UCSD-AML1 (cell line): Measurements from ENCODE around the gene ANKMY2.
"Not testable (repeated sequence)": the region's sequence is repeated elsewhere in the genome, so short reads cannot be mapped to it uniquely, and the experiment has no call there.

Experiments used
- DNase-seq: peaks from one replicate; lab custom pipeline; 2025; ENCODE audit not compliant: unreplicated experiment; lab: John Stamatoyannopoulos, UW

ANKMY2 gene

DNA sequence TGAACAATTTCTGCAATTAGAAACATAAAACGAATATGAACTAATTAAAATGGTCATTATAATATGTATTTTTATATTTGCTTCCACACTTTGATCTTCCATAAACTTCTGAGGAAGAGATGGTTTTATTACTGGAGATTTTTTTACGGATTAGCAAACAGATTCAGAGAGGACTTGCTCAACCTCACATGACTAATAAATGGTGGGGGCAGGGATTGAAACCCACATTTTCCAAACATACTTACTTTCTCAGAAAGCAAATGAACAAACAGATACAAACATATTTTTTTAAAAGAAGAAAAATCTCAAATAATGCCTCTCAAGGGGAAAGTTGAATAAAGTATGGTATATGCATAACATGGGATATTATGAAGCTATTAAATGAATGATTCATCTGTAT lies 18.3 kb downstream of the ANKMY2 start:
- no peak for DNase-seq

DNA sequence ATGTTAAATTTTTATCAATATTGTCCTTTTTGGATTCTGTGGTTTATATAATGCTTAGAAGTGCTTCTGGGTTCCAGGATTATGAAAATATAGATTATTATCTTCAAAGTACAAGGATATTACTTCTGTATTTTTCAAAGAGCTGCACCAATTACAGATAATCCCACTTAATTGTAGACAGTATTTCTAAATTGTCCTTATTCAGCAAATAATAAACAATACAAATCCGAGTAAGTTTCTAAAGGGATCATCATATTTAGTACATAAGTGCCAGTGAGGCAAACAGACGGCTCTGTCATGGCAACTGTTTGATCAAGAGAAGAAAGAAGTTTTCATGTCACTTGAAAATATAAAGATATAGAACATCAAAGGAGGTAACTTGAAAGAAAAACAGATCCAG lies 19.2 kb downstream of the ANKMY2 start:
- DNase-seq, result no peak

DNA sequence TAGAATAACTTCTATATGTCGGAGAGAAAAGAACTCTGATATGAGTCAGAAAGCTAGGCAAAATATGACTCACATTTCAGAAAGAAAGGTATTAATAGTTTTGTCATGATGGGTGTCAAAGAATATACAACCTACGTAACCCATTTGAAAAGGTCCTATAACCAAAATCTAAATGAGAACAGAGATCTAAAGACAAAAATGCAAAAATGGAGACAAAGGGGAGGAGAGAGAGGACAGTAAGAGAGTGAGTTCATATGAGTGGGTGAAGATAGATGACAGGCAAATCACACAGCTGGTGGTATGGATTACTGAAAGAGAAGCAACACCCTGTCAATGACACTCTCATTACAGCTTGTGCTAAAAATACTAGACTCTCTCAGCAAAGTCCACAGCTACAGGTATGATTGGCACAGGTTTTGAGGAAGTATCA lies 25.6 kb downstream of the ANKMY2 start:
- DNase-seq, result no peak

DNA sequence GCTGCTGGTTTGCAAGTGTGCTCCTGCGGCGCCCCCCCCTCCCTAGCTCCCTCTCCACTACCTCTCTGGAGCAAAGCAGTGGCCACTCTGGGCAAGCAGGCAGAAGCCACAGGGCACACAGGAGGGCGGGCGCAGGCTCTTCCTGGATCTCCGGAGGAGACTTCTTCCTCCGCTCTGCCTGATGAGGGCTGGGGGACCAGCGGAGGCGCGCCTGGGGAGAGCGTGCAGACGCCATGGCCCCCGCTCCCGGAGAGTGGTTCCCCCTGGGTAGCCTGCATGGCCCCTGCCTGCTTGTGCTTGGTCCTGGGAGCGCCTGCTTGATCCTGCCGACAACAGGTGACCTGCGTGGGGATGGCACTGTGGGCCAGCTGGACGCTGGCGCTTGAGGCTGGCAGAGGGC lies 29.0 kb downstream of the ANKMY2 start:
- DNase-seq, result no peak

DNA sequence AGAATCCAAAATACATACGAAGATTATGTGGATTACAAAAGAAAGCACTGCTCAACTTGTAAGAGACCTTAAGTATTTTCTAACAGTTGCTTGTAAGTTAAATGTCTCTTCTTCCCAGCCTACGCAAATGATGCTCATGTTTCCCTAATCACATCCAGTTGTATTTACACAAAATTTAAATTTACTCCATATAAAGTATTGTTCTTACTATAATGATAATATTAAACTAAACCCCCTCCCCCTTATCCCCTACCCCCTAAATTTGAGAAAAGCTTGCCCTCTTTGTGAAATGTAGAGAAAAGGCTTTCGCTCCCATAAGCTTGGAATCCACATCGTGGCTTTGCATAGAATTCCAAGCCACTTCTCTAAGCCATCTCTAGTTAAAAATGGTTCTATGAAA lies 29.4 kb downstream of the ANKMY2 start:
- no peak for DNase-seq

DNA sequence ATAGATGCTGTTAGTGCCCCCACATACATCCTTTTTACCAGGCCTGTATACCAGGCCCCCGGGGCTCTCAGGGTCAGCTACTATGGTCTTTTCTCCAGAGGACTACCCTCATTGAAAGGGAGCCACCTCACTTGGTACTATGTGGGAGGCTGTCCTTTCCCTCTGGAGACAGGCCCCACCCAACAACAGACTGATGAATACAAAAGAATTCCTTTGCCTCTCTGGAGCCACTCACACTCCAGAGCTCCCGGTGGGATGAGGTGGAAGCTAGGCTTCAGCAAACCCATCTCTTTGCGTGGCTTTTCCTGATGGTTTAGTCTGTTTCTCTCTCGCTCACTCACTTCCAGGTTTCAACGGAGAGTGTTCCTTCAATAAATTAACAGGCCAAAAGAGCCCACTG lies 30.3 kb downstream of the ANKMY2 start:
- DNase-seq, result no peak

DNA sequence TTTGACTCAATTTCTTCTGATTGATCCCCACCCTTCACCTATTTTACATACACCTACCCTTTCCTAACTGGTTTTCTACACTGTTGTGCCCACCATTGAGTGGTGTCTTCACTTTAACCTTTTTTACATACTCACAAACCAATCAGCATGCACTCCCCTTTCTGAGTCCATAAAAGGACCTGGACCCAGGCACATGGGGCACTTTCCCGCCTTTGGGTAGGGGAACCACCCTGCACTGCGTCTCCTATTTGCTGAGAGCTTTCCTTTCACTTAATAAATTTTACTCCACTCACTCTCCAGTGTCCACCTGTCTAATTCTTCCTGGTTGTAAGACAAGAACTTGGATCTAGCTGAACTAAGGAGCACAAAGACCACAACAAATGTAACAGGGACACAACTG lies 33.8 kb downstream of the ANKMY2 start:
- no peak for DNase-seq

DNA sequence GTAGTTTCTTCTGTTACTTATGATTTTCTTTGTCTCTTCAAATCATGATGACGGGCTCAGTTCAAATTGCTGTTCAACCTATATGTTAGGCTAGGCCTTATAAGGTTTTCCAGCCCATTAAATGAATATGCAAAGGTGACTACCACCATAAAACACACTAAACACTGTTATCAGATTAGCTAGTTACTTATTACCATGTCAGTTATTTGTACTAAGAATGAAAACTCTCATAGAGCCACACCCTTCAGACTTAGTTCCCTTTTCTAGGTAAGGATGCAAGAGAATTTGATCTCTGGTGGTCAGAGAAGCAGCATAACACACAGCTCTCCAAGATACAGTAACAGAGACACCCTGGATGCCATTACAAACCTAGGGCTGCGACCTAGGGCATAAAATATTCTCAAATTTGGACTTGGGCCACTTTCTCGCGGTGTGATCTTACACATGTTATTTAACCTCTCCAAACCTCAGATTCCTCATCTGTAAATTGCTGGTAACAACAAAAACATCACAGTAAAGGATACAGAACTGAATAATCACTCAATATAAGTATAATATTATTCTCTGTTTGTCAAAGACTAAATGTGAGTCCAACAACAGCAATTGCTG lies 35.6 kb downstream of the ANKMY2 start:
- no peak for DNase-seq

DNA sequence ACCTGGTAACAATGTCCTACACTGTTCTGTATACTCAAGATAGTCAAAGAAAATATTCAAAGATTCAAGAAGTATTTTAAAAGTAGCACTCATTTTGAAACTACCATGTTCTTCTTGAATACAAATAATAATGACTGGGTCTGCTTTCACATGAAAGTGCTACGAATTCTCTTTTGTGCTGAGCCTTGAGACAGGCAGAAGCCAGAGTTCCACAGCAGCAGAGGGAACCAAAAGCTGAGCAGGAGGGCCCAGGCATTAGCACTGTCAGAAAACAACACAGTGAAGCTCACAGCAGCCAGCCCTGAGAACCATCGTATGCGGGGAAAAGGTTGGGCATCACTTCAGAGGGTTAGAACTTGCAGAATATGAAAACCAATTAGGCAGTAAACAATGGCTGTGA lies 38.9 kb downstream of the ANKMY2 start:
- no peak for DNase-seq

DNA sequence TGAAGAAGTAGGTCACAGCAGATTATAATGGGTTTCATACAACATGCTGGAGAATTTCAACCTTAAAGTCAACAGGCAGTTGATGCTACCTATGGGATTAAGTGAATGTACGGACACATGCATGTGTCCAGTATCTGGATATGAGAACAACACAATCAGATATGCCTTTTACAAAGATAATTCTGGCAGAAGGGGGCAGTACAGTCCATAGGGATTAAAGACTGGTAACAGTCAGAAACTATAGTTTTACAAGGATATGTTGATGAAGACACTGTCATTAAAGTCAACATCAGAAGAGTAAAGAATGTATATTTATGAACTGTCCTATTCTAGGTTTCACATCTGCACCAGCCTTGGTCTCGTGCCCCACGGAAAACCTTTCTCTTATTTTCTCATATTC lies 41.5 kb downstream of the ANKMY2 start:
- DNase-seq, result no peak

DNA sequence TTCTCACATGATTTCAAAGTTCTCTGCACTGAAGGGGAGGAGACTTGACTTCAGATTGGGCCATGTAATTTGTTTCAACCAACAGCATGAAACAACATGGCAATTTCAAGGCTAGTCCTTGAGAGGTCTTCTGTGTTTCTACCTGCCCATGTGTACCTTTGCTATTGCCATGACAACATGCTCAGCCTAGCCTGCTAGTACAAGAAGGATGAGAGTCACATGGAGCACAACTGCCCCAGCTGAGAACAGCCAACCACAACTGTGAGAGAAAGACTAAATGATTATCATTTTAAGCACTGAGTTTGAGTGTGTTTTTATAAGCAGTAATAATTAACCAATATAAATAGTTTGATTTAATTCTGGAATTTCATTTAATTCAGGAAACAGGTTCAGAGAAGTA lies 41.9 kb downstream of the ANKMY2 start:
- DNase-seq, result no peak

DNA sequence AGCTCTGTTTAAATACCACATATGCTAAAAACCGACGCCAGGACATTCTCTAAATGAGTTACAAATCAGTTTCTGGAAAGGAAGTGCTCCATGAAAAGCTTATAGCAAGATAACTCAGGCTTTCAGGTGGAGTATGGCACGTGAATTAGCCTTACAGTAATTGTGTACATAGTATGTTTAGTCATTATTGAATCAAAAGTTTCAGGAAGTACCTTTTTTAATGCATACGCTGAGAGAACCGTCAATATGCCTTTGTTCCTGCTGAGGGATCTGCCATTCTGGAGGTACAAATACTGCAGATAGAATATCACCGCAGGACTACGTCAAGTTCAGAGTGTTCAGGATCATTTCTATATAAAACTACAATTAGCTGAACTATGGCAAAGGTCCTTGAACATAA lies 45.7 kb downstream of the ANKMY2 start:
- DNase-seq, result no peak

DNA sequence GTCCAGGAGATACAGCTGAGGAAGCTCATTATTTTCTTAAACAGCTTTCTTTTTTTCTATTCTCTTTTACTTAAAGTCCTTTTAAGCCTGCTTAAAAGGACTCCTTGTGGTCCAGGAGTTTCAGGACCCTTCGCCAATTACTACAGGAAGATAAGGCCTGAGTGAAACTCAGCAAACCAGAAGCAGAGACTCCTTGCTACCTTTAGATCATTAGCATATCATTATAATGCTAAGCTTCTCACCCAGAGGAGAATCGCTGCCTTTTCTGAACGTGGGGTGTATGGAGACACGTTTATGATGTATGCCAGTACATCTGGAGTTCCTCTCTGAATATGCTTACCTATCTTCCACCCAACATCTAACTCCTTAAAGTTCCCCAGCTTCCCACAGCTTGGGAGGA lies 47.5 kb downstream of the ANKMY2 start:
- DNase-seq, result no peak

DNA sequence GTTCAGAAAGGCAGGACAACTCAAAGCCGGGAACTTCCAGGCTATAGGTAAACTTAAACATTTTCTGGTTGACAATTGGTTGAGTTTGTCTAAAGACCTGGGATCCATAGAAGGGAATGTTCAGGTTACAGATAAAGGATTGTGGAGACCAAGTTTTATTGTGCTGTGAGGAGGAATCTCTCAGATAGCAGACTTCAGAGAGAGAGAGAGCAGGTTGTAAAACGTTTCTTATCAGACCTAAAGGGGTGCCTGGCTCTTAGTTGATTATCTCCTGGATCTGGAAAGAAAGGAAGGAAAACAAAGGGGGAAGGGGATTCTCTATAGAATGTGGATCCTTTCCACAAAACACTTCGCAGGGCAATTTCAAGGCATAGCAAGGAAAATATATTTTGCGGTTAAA lies 50.0 kb downstream of the ANKMY2 start:
- DNase-seq, result not testable (repeated sequence)

DNA sequence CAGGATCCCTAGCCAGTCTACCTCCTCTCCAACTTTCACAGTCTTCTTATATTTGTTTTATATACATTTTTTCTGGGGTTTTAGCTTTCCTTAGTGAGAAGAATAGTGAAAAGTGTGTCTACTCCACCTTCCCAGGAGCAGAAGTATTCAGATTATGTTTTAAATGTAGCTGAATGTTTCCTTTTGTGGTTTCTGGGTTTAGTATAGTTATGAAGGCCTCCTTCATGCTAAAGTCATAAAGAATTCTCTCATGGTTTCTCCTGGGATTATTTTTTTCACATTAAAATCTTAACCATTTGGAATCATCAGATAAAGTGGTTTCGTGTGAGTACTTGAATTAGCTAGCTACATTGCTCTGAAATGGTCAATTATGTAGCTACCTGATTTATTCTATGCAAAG lies 50.9 kb downstream of the ANKMY2 start:
- DNase-seq, result no peak

DNA sequence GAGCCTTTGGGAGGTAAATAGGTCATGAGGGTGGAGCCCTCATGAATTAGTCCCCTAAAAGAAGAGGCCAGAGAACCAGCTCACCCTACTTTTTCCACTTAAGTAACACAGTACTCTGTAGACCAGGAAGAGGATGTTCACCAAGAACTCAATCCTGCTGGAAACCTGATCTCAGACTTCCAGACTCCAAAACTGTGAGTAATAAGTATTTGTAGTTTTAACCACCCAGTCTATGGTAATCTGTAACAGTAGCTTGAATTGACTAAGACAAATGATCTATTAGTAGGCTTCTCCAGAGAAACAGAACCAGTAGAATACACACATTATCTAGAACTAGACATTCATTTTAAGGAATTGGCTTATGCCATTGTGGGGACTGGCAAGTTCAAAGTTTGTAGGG lies 51.5 kb downstream of the ANKMY2 start:
- DNase-seq, result no peak

DNA sequence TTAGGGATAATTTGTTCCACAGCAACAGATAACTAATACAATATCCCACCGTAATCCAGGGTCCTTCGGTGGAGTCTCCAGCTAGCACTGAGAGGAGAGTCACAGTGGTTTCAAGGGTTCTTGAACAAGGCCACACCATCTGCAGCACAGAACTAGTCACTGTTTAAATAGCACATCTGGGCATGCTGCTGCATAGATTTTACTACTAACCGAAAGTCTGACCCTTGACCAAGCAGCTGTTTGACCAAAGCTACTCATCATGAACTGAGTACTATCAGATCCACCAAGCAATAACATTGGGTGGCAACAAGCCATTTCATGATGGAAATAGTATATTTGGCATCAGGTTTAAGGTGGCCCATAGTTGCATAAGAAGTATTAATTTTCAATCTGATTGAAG lies 53.2 kb downstream of the ANKMY2 start:
- DNase-seq, result no peak

DNA sequence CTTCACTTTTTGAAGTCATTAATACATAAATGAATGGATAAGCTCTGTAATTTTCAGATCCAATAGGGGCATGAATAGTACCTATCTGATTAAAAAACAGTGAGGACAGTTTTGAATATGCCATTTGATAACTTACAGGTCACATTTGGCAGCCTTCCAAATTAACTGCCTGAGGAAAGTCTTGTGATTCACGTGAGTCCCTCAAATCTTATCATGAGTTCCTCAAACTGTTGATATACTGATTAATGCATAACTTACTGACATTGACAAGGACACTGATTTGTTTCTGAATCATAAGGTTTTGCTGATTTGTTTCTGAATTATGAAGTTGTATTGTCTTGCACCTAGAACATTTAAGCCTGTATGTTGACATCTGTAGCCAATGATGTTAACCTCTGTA lies 55.1 kb downstream of the ANKMY2 start:
- DNase-seq, result no peak

DNA sequence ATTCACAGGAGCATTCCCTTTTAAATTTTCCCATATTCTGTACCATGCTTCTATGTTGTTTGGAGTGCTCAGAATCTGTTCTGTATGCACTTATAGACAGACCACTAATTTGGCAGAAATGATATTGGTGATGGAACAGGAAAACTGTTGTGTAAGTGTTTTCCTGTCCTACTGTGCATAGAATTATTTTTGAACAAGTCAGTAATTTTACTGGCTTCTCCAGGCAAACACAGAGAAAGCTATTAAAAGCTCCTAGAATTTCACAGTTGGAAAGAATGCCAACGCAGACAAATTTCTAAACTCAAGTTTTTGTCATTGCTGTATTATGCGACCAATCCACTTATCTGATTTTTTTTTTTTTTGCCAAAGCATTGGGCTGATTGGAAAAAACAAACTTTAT lies 55.7 kb downstream of the ANKMY2 start:
- no peak for DNase-seq

DNA sequence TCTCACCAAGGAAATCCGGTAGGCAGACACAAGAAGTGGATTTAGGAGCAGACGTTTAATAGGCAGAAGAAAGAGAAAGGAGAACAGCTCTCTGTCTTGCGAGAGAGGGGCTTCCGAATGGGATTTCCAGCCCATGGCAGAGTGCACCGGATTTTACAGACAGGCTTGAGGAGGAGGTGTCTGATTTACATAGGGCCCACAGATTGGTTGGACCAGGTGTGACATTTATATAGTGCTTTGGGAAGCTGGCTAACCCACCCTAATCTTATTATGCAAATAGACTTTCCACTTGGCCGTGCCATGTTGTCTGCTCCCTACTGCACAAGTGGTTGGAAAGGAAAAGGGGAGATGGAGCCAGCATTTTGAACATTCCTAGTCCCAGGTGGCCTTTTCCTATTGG lies 57.8 kb downstream of the ANKMY2 start:
- DNase-seq, result no peak

DNA sequence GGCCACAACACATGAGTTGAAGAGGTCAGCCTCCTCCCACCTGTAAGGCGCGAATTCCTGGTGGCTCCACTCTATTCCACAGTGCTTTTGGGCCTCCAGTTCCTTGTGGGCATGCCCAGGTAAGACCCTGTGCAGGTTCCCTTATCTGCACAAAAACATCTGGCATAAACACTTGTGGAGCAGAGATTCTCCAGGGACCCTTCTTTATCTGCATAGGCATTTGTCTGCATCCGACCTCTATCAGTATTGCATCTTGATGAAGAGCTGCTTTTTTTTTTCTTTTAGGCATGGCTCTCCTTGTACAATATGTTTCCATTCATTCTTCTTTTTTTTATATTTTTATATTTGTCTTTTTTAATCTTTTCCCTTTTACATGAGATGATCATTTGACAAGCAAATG lies 58.4 kb downstream of the ANKMY2 start:
- no peak for DNase-seq

DNA sequence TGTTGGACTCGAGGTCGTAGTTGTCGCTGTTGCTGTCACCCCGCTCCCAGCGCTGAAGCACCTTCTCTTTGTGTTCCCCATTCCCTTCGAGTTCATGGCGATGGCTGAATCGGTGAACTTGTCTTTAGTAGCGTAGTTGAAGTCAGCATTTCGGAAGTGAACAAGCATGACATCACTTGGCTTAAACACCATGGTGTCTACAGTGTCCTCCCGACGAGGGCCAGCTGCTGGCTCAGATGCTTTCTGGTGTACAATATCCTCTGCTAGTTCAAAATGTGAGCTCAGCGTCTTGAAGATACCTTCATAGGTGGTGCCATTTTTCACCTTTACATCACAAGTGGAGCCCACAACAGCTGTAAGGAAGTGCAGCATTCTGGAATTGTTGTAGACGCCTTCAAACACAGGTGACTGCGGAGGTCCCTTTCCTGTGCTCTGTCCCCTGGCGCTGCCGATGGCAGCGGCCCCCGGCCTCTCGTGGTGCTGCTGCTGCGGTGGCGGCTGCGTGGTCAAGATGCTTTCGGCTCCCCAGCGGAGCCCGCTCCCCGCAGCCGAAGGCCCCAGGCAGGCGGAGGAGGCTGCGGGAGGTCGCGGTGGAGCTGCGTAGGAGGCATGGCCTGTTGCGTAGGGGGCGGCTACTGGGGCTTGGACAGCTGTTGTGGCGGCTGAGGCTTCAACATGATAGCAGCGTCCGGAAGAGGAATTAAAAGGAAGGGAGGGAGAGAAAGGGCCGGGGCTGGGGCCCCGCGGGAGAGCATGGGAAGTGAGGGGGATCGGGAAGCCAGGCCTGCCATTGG lies 59.3 kb downstream of the ANKMY2 start:
- DNase-seq, result no peak

DNA sequence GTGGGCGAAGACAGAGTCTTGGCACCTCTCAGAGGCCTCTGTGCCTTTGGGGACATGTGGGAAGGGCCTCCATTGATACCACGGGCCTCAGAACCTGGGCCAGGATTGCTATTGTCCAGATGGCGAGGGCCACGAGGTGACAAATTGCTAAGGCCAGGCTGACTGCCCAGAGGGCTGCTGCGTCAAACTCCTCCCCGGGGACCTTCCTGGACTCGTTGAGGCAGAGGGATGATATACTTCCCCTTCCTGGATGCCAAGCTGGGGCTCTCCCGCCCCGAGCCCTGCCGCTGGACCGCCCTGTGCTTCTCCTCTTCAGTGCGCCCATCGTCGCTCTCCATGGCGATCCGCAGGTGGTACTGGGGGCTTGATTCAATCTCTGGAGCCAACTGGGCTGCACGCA lies 60.0 kb downstream of the ANKMY2 start:
- no peak for DNase-seq
